Measurements from ENCODE around the gene MPLKIP.

DNA sequence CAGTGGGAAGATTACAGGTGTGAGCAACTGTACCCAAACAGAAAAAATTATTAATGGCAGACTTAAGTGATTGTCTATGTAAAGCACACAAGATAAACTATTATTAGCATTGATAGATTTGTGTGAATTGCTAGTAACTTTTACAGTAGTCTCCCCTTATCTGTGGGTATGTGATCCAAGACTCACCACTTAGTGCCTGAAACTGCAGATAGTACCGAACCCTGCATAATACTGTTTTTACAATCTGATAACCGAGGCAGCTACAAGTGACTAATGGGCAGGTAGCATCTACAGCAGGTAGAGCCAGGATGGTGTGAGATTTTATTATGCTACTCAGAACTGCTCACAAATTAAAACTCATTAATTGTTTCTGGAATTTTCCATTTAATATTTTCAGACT is 31.5 kb downstream of the MPLKIP start:
- TF ChIP-seq, protein P1, sequence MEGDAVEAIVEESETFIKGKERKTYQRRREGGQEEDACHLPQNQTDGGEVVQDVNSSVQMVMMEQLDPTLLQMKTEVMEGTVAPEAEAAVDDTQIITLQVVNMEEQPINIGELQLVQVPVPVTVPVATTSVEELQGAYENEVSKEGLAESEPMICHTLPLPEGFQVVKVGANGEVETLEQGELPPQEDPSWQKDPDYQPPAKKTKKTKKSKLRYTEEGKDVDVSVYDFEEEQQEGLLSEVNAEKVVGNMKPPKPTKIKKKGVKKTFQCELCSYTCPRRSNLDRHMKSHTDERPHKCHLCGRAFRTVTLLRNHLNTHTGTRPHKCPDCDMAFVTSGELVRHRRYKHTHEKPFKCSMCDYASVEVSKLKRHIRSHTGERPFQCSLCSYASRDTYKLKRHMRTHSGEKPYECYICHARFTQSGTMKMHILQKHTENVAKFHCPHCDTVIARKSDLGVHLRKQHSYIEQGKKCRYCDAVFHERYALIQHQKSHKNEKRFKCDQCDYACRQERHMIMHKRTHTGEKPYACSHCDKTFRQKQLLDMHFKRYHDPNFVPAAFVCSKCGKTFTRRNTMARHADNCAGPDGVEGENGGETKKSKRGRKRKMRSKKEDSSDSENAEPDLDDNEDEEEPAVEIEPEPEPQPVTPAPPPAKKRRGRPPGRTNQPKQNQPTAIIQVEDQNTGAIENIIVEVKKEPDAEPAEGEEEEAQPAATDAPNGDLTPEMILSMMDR (conservative IDR thresholded peaks at IDR 0.05), result no peak
- no peak for TF ChIP-seq ZFX (IDR thresholded peaks at IDR 0.05)
